PC-3 (cell line): ENCODE results near the gene DNAJC11. TPM values are rescaled to one million over a fixed set of nuclear protein-coding genes. Genes with fewer than 3 reads are reported as not detected.

ENCODE experiments used
- ATAC-seq: fragments of 200-7000 bp; cut with Tn5 transposase; 2 replicates; pipeline ENCODE4 v1.9.1; 2020; ENCODE audit warnings: mild to moderate bottlenecking, moderate library complexity
- BruUV-seq: library from RNA; stranded (reverse); fragments of 400-500 nt; replicated peaks from 2 replicates; lab custom pipeline; 2021; lab: Mats Ljungman, UMichigan
- CTCF ChIA-PET: fragments of 300-600 bp; sonication (Branson Sonifier 250); formaldehyde crosslinking; loops from one replicate; lab custom pipeline; 2022; ENCODE audit warnings: antibody characterized with exemption; lab: Charles Lee
- POLR2A ChIA-PET: fragments of 300-600 bp; sonication (Branson Sonifier 250); formaldehyde crosslinking; loops from one replicate; lab custom pipeline; 2022; ENCODE audit warnings: antibody characterized with exemption; ENCODE audit not compliant: unreplicated experiment; lab: Charles Lee
- DNase-seq: peaks from one replicate; pipeline ENCODE4 v3.0.0-alpha.2; 2015
- H2AFZ ChIP-seq: fragments of 300-600 bp; sonication (generic); 2 replicates; pipeline ENCODE4 v1.6.0; 2016; ENCODE audit warnings: antibody characterized with exemption, low read length
- H3F3A ChIP-seq: fragments of 300-600 bp; sonication (generic); one replicate; pipeline ENCODE4 v1.6.0; 2017; ENCODE audit warnings: antibody characterized with exemption, low read length, control low read depth, mild to moderate bottlenecking; ENCODE audit not compliant: unreplicated experiment
- H3K27ac ChIP-seq: fragments of 300-600 bp; sonication (generic); 2 replicates; pipeline ENCODE4 v1.5.1; 2016; ENCODE audit warnings: mild to moderate bottlenecking, low read length
- H3K27me3 ChIP-seq: fragments of 300-600 bp; sonication (generic); 2 replicates; pipeline ENCODE4 v1.6.1; 2016; ENCODE audit warnings: low read length, mixed read lengths
- H3K36me3 ChIP-seq: fragments of 300-600 bp; sonication (generic); 2 replicates; pipeline ENCODE4 v1.6.1; 2016; ENCODE audit warnings: low read depth, mixed run types, low read length, mixed read lengths
- H3K4me1 ChIP-seq: fragments of 300-600 bp; sonication (generic); 2 replicates; pipeline ENCODE4 v1.5.1; 2016; ENCODE audit warnings: low read length; ENCODE audit not compliant: insufficient read depth
- H3K4me2 ChIP-seq: fragments of 300-600 bp; sonication (generic); 2 replicates; pipeline ENCODE4 v1.6.0; 2016; ENCODE audit warnings: low read length
- H3K4me3 ChIP-seq: fragments of 300-600 bp; sonication (generic); 2 replicates; pipeline ENCODE4 v1.5.1; 2016; ENCODE audit warnings: mild to moderate bottlenecking, low read length, mixed read lengths
- H3K79me2 ChIP-seq: fragments of 300-600 bp; sonication (generic); 2 replicates; pipeline ENCODE4 v1.6.1; 2017; ENCODE audit warnings: low read length, mixed read lengths
- H3K9ac ChIP-seq: fragments of 300-600 bp; sonication (generic); 2 replicates; pipeline ENCODE4 v1.6.0; 2016; ENCODE audit warnings: mild to moderate bottlenecking, low read length
- H3K9me2 ChIP-seq: fragments of 300-600 bp; sonication (generic); replicated peaks from 2 replicates; pipeline ENCODE4 v1.6.1; 2016; ENCODE audit warnings: mixed run types, low read length, mixed read lengths
- H3K9me3 ChIP-seq: fragments of 300-600 bp; sonication (generic); 2 replicates; pipeline ENCODE4 v1.6.1; 2016; ENCODE audit warnings: low read length, mixed read lengths
- H4K20me1 ChIP-seq: fragments of 300-600 bp; sonication (generic); 2 replicates; pipeline ENCODE4 v1.6.1; 2016; ENCODE audit warnings: low read length, mixed read lengths
- EZH2 ChIP-seq: fragments of 300-600 bp; sonication (generic); IDR thresholded peaks from one replicate; pipeline ENCODE4 v1.6.1; 2017; ENCODE audit warnings: antibody characterized with exemption, mild to moderate bottlenecking, low read length; ENCODE audit not compliant: unreplicated experiment
- EZH2phosphoT487 ChIP-seq: fragments of 300-600 bp; sonication (generic); IDR thresholded peaks from 2 replicates; pipeline ENCODE4 v1.6.1; 2018; ENCODE audit warnings: mild to moderate bottlenecking, antibody characterized with exemption, low read length, borderline replicate concordance
- intact Hi-C: fragments of 100-400 bp; cut with micrococcal nuclease; formaldehyde crosslinking; loops from 2 replicates; pipeline ENCODE4 v1.9.0; 2023
- total RNA-seq: library from RNA; depleted of rRNA; stranded (reverse); fragments of >200 nt; gene quantifications from 2 replicates; pipeline ENCODE4 v1.2.3, GENCODE V29; 2014
- TF ChIP-seq, protein P1 (sequence below): fragments of 300-600 bp; sonication (generic); conservative IDR thresholded peaks from 2 replicates; pipeline ENCODE4 v1.5.1; 2017; ENCODE audit warnings: antibody characterized with exemption, low read depth, mild to moderate bottlenecking, low read length

DNAJC11 gene
- total RNA-seq, 1 experiment from 2014 or later = 105 TPM

DNA sequence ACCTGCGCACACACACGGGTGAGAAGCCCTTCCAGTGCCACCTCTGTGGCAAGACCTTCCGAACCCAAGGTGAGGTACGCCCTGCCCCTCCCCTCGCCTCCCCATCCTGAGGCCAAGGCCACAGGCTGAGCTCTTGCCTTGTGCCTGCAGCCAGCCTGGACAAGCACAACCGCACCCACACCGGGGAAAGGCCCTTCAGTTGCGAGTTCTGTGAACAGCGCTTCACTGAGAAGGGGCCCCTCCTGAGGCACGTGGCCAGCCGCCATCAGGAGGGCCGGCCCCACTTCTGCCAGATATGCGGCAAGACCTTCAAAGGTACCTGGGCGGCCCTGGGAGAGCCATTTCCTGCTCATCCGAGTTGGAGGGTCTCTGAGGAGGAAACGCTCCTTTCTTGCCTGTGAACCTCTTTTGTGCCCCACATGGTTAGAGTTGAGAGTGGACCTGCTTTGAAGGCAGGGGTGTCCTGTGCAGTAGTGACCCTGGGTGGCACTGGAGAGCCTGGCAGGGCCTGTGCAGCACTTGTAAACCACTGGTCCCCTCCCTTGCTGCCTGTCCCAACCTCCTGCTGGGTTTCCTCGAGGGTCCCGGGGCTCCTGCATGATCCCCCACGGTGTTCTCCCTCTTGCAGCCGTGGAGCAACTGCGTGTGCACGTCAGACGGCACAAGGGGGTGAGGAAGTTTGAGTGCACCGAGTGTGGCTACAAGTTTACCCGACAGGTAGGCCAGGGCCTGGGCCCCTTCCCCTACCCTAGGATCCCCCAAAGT is 113.3 kb downstream of the DNAJC11 start:
- H3K9me2 ChIP-seq = no peaks in the 10 kb centered on the region
- H3F3A ChIP-seq = no peaks in the 10 kb centered on the region
- intact Hi-C loops = no loop called here
- H2AFZ ChIP-seq = no peak overlapping the region
- H3K36me3 ChIP-seq = peaks cover 35% of the 10 kb centered on the region
- BruUV-seq = no TSS peak
- no peak overlapping the region for H3K4me2 ChIP-seq
- H3K9me3 ChIP-seq = no peaks in the 10 kb centered on the region
- no peak overlapping the region for H3K9ac ChIP-seq
- H3K4me3 ChIP-seq = no peak overlapping the region
- ATAC-seq (no peak), DNase-seq (no peak)
- TF ChIP-seq EZH2 (no peak), EZH2phosphoT487 (no peak)
- TF ChIP-seq, protein P1, sequence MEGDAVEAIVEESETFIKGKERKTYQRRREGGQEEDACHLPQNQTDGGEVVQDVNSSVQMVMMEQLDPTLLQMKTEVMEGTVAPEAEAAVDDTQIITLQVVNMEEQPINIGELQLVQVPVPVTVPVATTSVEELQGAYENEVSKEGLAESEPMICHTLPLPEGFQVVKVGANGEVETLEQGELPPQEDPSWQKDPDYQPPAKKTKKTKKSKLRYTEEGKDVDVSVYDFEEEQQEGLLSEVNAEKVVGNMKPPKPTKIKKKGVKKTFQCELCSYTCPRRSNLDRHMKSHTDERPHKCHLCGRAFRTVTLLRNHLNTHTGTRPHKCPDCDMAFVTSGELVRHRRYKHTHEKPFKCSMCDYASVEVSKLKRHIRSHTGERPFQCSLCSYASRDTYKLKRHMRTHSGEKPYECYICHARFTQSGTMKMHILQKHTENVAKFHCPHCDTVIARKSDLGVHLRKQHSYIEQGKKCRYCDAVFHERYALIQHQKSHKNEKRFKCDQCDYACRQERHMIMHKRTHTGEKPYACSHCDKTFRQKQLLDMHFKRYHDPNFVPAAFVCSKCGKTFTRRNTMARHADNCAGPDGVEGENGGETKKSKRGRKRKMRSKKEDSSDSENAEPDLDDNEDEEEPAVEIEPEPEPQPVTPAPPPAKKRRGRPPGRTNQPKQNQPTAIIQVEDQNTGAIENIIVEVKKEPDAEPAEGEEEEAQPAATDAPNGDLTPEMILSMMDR = no peak
- no peaks in the 10 kb centered on the region for H3K27me3 ChIP-seq
- H3K4me1 ChIP-seq = peaks cover 9% of the 10 kb centered on the region
- CTCF ChIA-PET = interaction anchor here (0.9 kb wide), 1 partner anchor 34 kb away, joined by 3 read pairs; the partner anchor contains the start of gene NOL9
- peaks cover 8% of the 10 kb centered on the region; the same call in 1 of the 2 replicates for H3K79me2 ChIP-seq
- POLR2A ChIA-PET = interaction anchor here (0.8 kb wide), 1 partner anchor 10 kb away, joined by 3 read pairs; no protein-coding TSS in a partner anchor
- peaks cover 25% of the 10 kb centered on the region; the same call in 1 of the 2 replicates for H4K20me1 ChIP-seq
- H3K27ac ChIP-seq = no peak overlapping the region

DNA sequence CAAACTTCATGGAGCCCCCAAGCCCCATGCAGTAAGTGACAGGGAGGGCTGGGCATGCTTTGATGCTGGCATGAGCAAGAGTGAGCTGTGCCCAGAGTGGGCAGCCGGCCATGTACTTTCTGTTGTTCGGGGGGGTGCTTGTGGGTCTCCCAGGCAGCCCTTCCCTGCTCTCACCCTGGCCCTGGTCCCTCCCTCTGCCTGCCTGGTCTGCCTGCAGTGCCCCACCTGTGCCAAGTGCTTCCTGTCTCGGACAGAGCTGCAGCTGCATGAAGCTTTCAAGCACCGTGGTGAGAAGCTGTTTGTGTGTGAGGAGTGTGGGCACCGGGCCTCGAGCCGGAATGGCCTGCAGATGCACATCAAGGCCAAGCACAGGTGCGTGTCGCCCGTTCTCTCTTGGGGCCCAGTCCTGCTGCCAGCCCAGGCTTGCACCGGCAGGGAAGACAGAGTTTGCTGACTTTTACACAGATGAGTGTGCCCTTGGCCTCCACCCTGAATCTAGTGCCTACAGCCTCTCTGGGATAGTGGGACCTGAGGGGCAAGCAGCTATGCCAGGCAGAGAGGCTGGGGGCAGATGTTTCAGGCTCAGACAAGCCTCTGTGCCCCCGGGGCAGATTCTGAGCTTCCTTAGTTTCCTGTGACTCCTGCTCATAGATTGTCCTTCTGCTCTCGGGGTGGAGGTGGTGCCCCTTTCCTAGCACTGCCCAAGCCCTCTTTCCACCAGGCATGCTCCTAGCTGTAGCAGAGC is 114.2 kb downstream of the DNAJC11 start:
- intact Hi-C loops = no loop called here
- Histone ChIP-seq H3K4me2 (no peak overlapping the region), H3K9me3 (no peaks in the 10 kb centered on the region), H3K27me3 (no peaks in the 10 kb centered on the region), H4K20me1 (peaks cover 21% of the 10 kb centered on the region; the same call in 1 of the 2 replicates), H3K27ac (no peak overlapping the region), H3K4me3 (no peak overlapping the region), H3K4me1 (peaks cover 12% of the 10 kb centered on the region), H3K79me2 (peaks cover 11% of the 10 kb centered on the region), H2AFZ (no peak overlapping the region), H3K9me2 (no peaks in the 10 kb centered on the region), H3K36me3 (peaks cover 27% of the 10 kb centered on the region; the same call in 1 of the 2 replicates), H3K9ac (no peak overlapping the region), H3F3A (no peaks in the 10 kb centered on the region)
- no peak for TF ChIP-seq EZH2phosphoT487
- TF ChIP-seq, protein P1 = no peak
- no peak for TF ChIP-seq EZH2
- ChIA-PET CTCF (interaction anchor here (0.9 kb wide), 2 partner anchors 33 to 47 kb away, joined by 3 to 4 read pairs; partner anchors contain the start of gene NOL9), POLR2A (interaction anchor here (0.8 kb wide), 1 partner anchor 9 kb away, joined by 3 read pairs; no protein-coding TSS in a partner anchor)
- no TSS peak for BruUV-seq
- ATAC-seq = peak; percentile 71
- DNase-seq = peak; percentile 60
